ENCODE data around the gene WAS.
"Not testable (repeated sequence)": the region's sequence is repeated elsewhere in the genome, so short reads cannot be mapped to it uniquely, and the experiment has no call there.

WAS gene

GRCh38 chrX:48676893-48677270 is 6.7 kb upstream of the WAS start:
- H3K4me3 ChIP-seq (replicated peaks; ENCODE audit: low read depth, low read length) = peak overlapping the region; percentile 70
- TF ChIP-seq, protein P1, sequence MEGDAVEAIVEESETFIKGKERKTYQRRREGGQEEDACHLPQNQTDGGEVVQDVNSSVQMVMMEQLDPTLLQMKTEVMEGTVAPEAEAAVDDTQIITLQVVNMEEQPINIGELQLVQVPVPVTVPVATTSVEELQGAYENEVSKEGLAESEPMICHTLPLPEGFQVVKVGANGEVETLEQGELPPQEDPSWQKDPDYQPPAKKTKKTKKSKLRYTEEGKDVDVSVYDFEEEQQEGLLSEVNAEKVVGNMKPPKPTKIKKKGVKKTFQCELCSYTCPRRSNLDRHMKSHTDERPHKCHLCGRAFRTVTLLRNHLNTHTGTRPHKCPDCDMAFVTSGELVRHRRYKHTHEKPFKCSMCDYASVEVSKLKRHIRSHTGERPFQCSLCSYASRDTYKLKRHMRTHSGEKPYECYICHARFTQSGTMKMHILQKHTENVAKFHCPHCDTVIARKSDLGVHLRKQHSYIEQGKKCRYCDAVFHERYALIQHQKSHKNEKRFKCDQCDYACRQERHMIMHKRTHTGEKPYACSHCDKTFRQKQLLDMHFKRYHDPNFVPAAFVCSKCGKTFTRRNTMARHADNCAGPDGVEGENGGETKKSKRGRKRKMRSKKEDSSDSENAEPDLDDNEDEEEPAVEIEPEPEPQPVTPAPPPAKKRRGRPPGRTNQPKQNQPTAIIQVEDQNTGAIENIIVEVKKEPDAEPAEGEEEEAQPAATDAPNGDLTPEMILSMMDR (IDR thresholded peaks at IDR 0.05; ENCODE audit: low read length, missing control alignments) = no peak

GRCh38 chrX:48677516-48677915 is 6.1 kb upstream of the WAS start:
- H3K4me3 ChIP-seq (replicated peaks; ENCODE audit: low read depth, low read length) = no peak overlapping the region
- TF ChIP-seq, protein P1 (IDR thresholded peaks at IDR 0.05; ENCODE audit: low read length, missing control alignments) = no peak
- DNase-seq (ENCODE audit: low read depth) = no peak

More at GRCh38 chrX:48676893-48677270, 6.7 kb upstream of the WAS start:
- DNase-seq (ENCODE audit: low read depth) = no peak

DNA sequence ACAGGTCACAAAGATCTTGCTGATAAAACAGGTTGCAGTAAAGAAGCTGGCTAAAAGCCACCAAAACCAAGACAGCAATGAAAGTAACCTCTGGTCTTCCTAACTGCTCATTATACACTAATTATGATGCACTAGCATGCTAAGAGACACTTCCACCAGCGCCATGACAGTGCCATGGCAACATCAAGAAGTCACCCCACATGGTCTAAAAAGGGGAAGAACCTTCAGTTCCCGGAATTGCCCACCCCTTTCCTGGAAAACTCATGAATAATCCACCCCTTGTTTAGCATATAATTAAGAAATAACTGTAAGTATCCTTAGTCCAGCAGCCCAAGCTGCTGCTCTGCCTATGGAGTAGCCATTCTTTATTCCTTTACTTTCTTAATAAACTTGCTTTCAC is 3.1 kb upstream of the WAS start:
- not testable (repeated sequence) for H3K4me3 ChIP-seq (replicated peaks; ENCODE audit: low read depth, low read length); DNase-seq (ENCODE audit: low read depth)

- DNase-seq (ENCODE audit: low read depth); H3K4me3 ChIP-seq (replicated peaks; ENCODE audit: low read depth, low read length): not testable (repeated sequence)
Observed at GRCh38 chrX:48680925-48681324, 2.7 kb upstream of the WAS start.

- H3K4me3 ChIP-seq (replicated peaks; ENCODE audit: low read depth, low read length) = no peak overlapping the region
- DNase-seq (ENCODE audit: low read depth) = no peak
- TF ChIP-seq, protein P1 (IDR thresholded peaks at IDR 0.05; ENCODE audit: low read length, missing control alignments) = no peak
Observed at GRCh38 chrX:48681539-48682183, 1.9 kb upstream of the WAS start.

DNA sequence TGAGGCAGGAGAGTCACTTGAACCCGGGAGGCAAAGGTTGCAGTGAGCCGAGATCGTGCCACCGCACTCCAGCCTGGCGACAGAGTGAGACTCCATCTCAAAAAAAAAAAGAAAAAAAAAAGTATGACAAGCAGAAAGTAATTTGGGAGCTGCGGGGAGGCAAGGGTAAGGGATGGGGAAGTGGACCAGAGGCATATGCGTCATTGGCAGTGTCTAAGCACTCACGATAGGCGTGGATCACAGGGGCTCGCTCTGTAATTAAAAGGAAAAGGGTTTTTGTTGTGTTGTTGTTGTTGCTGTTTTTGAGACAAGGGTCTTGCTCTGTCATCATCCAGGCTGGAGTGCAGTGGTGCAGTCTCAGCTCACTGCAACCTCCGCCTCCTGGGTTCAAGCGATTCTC is 804 bp upstream of the WAS start:
- H3K4me3 ChIP-seq (replicated peaks; ENCODE audit: low read depth, low read length); DNase-seq (ENCODE audit: low read depth): not testable (repeated sequence)

- no peak for DNase-seq (ENCODE audit: low read depth)
- no peak overlapping the region for H3K4me3 ChIP-seq (replicated peaks; ENCODE audit: low read depth, low read length)
- TF ChIP-seq, protein P1 (IDR thresholded peaks at IDR 0.05; ENCODE audit: low read length, missing control alignments) = no peak
Observed at GRCh38 chrX:48684134-48684533, 535 bp downstream of the WAS start.

DNA sequence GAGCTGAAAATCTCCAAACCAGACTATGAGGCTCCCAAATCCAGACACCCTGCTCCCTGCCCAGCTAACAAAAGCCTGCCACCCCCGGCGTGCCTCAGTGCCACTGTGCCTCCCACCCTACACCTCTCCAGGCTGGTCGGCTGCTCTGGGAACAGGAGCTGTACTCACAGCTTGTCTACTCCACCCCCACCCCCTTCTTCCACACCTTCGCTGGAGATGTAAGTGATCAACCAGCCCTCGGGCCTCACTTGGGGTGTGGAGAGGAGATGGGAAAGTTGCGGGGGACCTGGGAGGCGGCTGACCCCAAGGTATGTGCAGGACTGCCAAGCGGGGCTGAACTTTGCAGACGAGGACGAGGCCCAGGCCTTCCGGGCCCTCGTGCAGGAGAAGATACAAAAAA is 1.8 kb downstream of the WAS start:
- no peak overlapping the region for H3K4me3 ChIP-seq (replicated peaks; ENCODE audit: low read depth, low read length)
- TF ChIP-seq, protein P1 (IDR thresholded peaks at IDR 0.05; ENCODE audit: low read length, missing control alignments) = no peak
- DNase-seq (ENCODE audit: low read depth) = no peak
